SK-N-SH treated with all-trans-retinoic acid at 6 μM for 48 hours (cell line): ENCODE measurements around the gene DCTN3.

ENCODE experiments used
- ATAC-seq: fragments of 200-7000 bp; cut with Tn5 transposase; 3 replicates; pipeline ENCODE4 v1.9.1; 2020; ENCODE audit warnings: mild to moderate bottlenecking, moderate library complexity
- ARNTL ChIP-seq: fragments of 450-650 bp; formaldehyde crosslinking; IDR thresholded peaks from 2 replicates; pipeline ENCODE4 v1.5.0; 2020; ENCODE audit warnings: low read depth, mild to moderate bottlenecking, moderate library complexity, borderline replicate concordance
- CSDC2 ChIP-seq: fragments of 250-450 bp; sonication (Bioruptor Pico); IDR thresholded peaks from 2 replicates; pipeline ENCODE4 v1.5.0; 2020; ENCODE audit warnings: mild to moderate bottlenecking, moderate library complexity
- ESRRG ChIP-seq: fragments of 250-450 bp; sonication (Bioruptor Pico); IDR thresholded peaks from 2 replicates; pipeline ENCODE4 v1.6.1; 2021; ENCODE audit warnings: mild to moderate bottlenecking
- GLIS3 ChIP-seq: fragments of 250-450 bp; sonication (Bioruptor Pico); IDR thresholded peaks from 2 replicates; pipeline ENCODE4 v1.5.0; 2020; ENCODE audit warnings: mild to moderate bottlenecking, moderate library complexity
- ISL1 ChIP-seq: fragments of 250-450 bp; sonication (Bioruptor Pico); IDR thresholded peaks from 2 replicates; pipeline ENCODE4 v2.1.2; 2022; ENCODE audit warnings: mild to moderate bottlenecking, moderate library complexity
- OSR1 ChIP-seq: fragments of 250-450 bp; sonication (Bioruptor Pico); IDR thresholded peaks from 2 replicates; pipeline ENCODE4 v1.8.0; 2022; ENCODE audit warnings: moderate library complexity, mild to moderate bottlenecking, inconsistent platforms
- PPARA ChIP-seq: fragments of 250-450 bp; sonication (Bioruptor Pico); IDR thresholded peaks from 2 replicates; pipeline ENCODE4 v1.5.0; 2020; ENCODE audit warnings: mild to moderate bottlenecking, borderline replicate concordance
- RARB ChIP-seq: fragments of 250-450 bp; sonication (Bioruptor Pico); IDR thresholded peaks from 2 replicates; pipeline ENCODE4 v1.8.0; 2021; ENCODE audit warnings: mild to moderate bottlenecking, moderate library complexity
- SNAI2 ChIP-seq: fragments of 250-450 bp; sonication (Bioruptor Pico); IDR thresholded peaks from 2 replicates; pipeline ENCODE4 v1.5.0; 2020; ENCODE audit warnings: mild to moderate bottlenecking, moderate library complexity
- TCF4 ChIP-seq: fragments of 250-450 bp; sonication (Bioruptor Pico); IDR thresholded peaks from 2 replicates; pipeline ENCODE4 v1.8.0; 2021; ENCODE audit warnings: mild to moderate bottlenecking, moderate library complexity, borderline replicate concordance
- TOX ChIP-seq: fragments of 250-450 bp; sonication (Bioruptor Pico); IDR thresholded peaks from 2 replicates; pipeline ENCODE4 v1.8.0; 2021; ENCODE audit warnings: mild to moderate bottlenecking, moderate library complexity, borderline replicate concordance
- ZC3H10 ChIP-seq: fragments of 250-450 bp; sonication (Bioruptor Pico); IDR thresholded peaks from 2 replicates; pipeline ENCODE4 v1.5.1; 2021; ENCODE audit warnings: mild to moderate bottlenecking, moderate library complexity
- ZFP3 ChIP-seq: fragments of 250-450 bp; sonication (Bioruptor Pico); IDR thresholded peaks from 2 replicates; pipeline ENCODE4 v1.5.0; 2020; ENCODE audit warnings: mild to moderate bottlenecking, moderate library complexity
- ZFP30 ChIP-seq: fragments of 450-650 bp; formaldehyde crosslinking; IDR thresholded peaks from 2 replicates; pipeline ENCODE4 v1.5.0; 2022; ENCODE audit warnings: mild to moderate bottlenecking, moderate library complexity
- ZNF565 ChIP-seq: fragments of 450-650 bp; formaldehyde crosslinking; conservative IDR thresholded peaks from 2 replicates; pipeline ENCODE4 v1.5.0; 2020; ENCODE audit warnings: low read depth, mild to moderate bottlenecking, moderate library complexity
- ZNF70 ChIP-seq: fragments of 450-650 bp; formaldehyde crosslinking; IDR thresholded peaks from 2 replicates; pipeline ENCODE4 v1.5.0; 2020; ENCODE audit warnings: mild to moderate bottlenecking, moderate library complexity
- TF ChIP-seq, protein P1 (sequence below): fragments of 250-450 bp; sonication (Bioruptor Pico); IDR thresholded peaks from 2 replicates; pipeline ENCODE4 v1.5.0; 2020; ENCODE audit warnings: mild to moderate bottlenecking, moderate library complexity
- TF ChIP-seq, protein P2 (sequence below): fragments of 250-450 bp; sonication (Bioruptor Pico); IDR thresholded peaks from 2 replicates; pipeline ENCODE4 v1.5.1; 2021; ENCODE audit warnings: mild to moderate bottlenecking, moderate library complexity
- TF ChIP-seq, protein P3 (sequence below): fragments of 250-450 bp; sonication (Bioruptor Pico); IDR thresholded peaks from 2 replicates; pipeline ENCODE4 v1.8.0; 2021; ENCODE audit warnings: low read depth, mild to moderate bottlenecking, moderate library complexity, borderline replicate concordance
- TF ChIP-seq, protein P4 (sequence below): fragments of 250-450 bp; sonication (Bioruptor Pico); IDR thresholded peaks from 2 replicates; pipeline ENCODE4 v1.5.1; 2020; ENCODE audit warnings: low read depth, mild to moderate bottlenecking, moderate library complexity
- TF ChIP-seq, protein P5 (sequence below): fragments of 250-450 bp; sonication (Bioruptor Pico); IDR thresholded peaks from 2 replicates; pipeline ENCODE4 v1.8.0; 2020; ENCODE audit warnings: mild to moderate bottlenecking, moderate library complexity, borderline replicate concordance

Gene DCTN3

DNA sequence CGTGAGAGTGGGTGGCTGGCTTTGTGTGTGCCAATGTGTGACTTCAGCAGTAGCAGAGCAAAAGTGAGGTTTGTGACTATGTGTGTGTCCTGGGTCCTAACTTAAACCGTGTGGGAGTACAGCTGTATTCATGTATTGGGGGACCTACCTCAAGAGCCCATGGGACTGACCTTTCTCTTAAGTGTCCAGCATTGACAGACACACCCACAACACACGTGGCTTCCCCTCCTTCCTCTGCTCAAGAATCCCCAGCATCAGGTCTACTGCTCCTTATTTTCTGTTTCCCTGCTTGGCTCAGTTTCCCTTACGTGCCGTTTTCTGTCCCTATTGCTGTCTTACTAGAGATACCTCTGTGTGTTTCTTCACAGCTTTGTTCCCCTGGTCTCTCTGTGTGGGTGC, 32.3 kb upstream of the DCTN3 start:
- TF ChIP-seq GLIS3 (CRISPR knock-in tag) (no peak), CSDC2 (CRISPR knock-in tag) (no peak), ZNF565 (no peak), RARB (CRISPR knock-in tag) (no peak), ESRRG (CRISPR knock-in tag) (no peak)
- ATAC-seq = no peak

DNA sequence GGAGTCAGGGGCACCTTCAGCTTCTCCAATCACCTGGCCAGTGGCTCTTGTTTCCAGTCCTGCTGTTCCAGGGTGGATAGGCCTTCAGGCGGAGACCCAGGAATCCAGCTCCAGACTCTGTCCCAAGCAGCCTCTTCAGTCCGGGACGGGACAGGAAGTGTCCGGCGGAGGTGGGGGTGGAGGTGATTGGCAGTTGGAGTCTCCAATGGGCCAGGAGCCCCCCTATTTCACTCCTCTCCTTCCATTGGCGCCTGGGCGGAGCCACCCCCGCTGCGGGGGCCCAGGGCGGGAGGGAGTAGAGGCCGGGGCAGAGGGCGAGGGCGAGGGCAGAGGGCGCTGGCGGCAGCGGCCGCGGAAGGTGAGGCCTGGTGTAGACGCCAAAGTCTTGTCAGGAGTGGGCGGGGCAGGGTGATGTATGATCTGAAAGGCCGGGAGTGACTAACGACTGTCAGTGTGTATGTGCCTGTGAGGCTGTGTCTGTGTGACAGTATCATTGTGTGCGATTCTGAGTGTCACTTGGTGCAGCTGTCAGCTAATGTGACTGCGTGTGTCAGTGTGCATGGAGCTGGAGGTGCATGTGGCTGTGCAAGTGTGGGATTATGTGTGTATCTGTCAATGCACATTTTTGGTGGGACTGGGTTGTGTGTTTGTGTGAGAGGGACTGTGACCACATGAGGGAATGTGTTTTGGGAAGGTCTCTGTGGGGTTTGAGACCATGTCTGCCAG, 31.7 kb upstream of the DCTN3 start, which contains the start of gene IL11RA:
IL11RA (plus strand) TSS at position 310 of the 726 bp plus-strand sequence. CDS start 3,033 bp downstream, outside the sequence.
- no peak for TF ChIP-seq PPARA (CRISPR knock-in tag)
- no peak for TF ChIP-seq GLIS3 (CRISPR knock-in tag)
- TF ChIP-seq ZFP30 (CRISPR knock-in tag) = no peak
- no peak for TF ChIP-seq TOX (CRISPR knock-in tag)
- no peak for TF ChIP-seq ZNF70 (CRISPR knock-in tag)
- no peak for TF ChIP-seq ZC3H10 (CRISPR knock-in tag)
- TF ChIP-seq ZNF565 = no peak
- TF ChIP-seq CSDC2 (CRISPR knock-in tag) = no peak
- no peak for TF ChIP-seq ARNTL (CRISPR knock-in tag)
- TF ChIP-seq SNAI2 = no peak
- TF ChIP-seq RARB (CRISPR knock-in tag) = no peak
- TF ChIP-seq, protein P1, sequence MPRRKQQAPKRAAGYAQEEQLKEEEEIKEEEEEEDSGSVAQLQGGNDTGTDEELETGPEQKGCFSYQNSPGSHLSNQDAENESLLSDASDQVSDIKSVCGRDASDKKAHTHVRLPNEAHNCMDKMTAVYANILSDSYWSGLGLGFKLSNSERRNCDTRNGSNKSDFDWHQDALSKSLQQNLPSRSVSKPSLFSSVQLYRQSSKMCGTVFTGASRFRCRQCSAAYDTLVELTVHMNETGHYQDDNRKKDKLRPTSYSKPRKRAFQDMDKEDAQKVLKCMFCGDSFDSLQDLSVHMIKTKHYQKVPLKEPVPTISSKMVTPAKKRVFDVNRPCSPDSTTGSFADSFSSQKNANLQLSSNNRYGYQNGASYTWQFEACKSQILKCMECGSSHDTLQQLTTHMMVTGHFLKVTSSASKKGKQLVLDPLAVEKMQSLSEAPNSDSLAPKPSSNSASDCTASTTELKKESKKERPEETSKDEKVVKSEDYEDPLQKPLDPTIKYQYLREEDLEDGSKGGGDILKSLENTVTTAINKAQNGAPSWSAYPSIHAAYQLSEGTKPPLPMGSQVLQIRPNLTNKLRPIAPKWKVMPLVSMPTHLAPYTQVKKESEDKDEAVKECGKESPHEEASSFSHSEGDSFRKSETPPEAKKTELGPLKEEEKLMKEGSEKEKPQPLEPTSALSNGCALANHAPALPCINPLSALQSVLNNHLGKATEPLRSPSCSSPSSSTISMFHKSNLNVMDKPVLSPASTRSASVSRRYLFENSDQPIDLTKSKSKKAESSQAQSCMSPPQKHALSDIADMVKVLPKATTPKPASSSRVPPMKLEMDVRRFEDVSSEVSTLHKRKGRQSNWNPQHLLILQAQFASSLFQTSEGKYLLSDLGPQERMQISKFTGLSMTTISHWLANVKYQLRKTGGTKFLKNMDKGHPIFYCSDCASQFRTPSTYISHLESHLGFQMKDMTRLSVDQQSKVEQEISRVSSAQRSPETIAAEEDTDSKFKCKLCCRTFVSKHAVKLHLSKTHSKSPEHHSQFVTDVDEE (CRISPR knock-in tag) = no peak
- no peak for TF ChIP-seq TCF4 (CRISPR knock-in tag)
- TF ChIP-seq OSR1 (CRISPR knock-in tag) = no peak
- TF ChIP-seq ISL1 = no peak
- TF ChIP-seq, all 23 proteins: peak for 0
- no peak for ATAC-seq

DNA sequence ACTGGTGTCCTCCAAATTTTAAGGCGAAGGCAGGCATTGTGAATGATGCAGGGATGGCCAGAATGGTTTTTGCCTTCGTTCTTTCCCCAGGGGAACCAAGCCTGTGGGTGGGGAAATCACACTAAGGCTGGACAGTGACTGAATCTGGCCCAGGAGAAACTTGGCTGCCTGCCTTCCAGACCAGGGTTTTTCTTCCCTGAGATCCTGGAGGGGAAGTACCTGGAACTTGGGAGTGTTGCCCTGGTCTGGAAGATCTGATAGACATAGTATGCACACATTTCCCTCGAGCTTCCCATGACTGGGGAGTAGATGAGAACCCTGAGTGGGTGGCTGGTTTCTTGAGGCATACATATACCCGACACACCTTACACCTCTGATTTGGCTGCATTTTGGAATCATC, 31.0 kb upstream of the DCTN3 start:
- TF ChIP-seq ISL1 (no peak), ZFP3 (no peak), ZNF70 (CRISPR knock-in tag) (no peak)
- TF ChIP-seq, protein P1 (CRISPR knock-in tag) = no peak
- TF ChIP-seq, protein P2, sequence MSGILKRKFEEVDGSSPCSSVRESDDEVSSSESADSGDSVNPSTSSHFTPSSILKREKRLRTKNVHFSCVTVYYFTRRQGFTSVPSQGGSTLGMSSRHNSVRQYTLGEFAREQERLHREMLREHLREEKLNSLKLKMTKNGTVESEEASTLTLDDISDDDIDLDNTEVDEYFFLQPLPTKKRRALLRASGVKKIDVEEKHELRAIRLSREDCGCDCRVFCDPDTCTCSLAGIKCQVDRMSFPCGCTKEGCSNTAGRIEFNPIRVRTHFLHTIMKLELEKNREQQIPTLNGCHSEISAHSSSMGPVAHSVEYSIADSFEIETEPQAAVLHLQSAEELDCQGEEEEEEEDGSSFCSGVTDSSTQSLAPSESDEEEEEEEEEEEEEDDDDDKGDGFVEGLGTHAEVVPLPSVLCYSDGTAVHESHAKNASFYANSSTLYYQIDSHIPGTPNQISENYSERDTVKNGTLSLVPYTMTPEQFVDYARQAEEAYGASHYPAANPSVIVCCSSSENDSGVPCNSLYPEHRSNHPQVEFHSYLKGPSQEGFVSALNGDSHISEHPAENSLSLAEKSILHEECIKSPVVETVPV = no peak
- TF ChIP-seq, all 23 proteins: peak for 0
- ATAC-seq = no peak

DNA sequence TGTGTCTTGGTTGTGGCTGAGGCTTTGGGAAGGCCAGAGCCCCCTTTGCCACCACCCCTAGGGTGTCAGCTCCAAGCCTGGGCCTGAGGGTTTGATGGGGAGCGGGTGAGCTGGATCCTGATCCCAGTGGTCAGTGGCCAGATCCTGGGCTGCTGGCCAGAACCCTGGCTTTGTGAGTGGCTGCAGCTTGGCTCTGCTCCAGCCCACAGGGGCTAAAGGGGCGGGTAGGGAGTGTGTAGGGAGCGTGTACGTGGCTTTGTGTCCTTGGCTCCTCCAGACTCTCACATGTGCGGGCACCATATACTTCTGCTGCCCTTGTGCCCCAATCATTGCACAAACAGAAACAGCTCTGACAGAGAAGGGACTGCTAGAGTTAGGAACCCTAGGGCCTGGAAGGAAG, 30.5 kb upstream of the DCTN3 start:
- 0 out of 2 replicates have a peak, but pooled peaks have one; percentile 13 for TF ChIP-seq TCF4 (CRISPR knock-in tag)
- TF ChIP-seq ZFP3 = no peak
- TF ChIP-seq, all 23 proteins: peak for 1
- no peak for ATAC-seq

DNA sequence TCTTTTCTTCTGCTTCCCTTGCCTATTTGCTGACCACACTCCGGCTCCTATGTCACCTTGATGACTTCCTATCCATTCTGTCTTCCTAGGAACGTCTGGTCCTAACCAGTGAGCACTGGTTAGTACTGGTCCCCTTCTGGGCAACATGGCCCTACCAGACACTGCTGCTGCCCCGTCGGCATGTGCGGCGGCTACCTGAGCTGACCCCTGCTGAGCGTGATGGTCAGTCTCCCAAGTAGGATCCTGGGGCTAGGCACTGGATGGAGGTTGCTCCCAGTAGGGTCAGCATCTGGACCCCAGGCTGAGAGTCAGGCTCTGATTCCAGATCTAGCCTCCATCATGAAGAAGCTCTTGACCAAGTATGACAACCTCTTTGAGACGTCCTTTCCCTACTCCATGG, 28.4 kb upstream of the DCTN3 start:
- ATAC-seq = no peak
- TF ChIP-seq CSDC2 (CRISPR knock-in tag) = no peak
- no peak for TF ChIP-seq TOX (CRISPR knock-in tag)
- no peak for TF ChIP-seq OSR1 (CRISPR knock-in tag)
- TF ChIP-seq GLIS3 (CRISPR knock-in tag) = no peak
- no peak for TF ChIP-seq ZFP30 (CRISPR knock-in tag)
- TF ChIP-seq, protein P3, sequence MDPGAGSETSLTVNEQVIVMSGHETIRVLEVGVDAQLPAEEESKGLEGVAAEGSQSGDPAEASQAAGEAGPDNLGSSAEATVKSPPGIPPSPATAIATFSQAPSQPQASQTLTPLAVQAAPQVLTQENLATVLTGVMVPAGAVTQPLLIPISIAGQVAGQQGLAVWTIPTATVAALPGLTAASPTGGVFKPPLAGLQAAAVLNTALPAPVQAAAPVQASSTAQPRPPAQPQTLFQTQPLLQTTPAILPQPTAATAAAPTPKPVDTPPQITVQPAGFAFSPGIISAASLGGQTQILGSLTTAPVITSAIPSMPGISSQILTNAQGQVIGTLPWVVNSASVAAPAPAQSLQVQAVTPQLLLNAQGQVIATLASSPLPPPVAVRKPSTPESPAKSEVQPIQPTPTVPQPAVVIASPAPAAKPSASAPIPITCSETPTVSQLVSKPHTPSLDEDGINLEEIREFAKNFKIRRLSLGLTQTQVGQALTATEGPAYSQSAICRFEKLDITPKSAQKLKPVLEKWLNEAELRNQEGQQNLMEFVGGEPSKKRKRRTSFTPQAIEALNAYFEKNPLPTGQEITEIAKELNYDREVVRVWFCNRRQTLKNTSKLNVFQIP (CRISPR knock-in tag) = no peak
- TF ChIP-seq ZNF565 = no peak
- TF ChIP-seq PPARA (CRISPR knock-in tag) = no peak
- TF ChIP-seq ESRRG (CRISPR knock-in tag) = no peak
- TF ChIP-seq, protein P4, sequence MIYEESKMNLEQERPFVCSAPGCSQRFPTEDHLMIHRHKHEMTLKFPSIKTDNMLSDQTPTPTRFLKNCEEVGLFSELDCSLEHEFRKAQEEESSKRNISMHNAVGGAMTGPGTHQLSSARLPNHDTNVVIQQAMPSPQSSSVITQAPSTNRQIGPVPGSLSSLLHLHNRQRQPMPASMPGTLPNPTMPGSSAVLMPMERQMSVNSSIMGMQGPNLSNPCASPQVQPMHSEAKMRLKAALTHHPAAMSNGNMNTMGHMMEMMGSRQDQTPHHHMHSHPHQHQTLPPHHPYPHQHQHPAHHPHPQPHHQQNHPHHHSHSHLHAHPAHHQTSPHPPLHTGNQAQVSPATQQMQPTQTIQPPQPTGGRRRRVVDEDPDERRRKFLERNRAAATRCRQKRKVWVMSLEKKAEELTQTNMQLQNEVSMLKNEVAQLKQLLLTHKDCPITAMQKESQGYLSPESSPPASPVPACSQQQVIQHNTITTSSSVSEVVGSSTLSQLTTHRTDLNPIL = no peak
- no peak for TF ChIP-seq ZFP3
- TF ChIP-seq, protein P5, sequence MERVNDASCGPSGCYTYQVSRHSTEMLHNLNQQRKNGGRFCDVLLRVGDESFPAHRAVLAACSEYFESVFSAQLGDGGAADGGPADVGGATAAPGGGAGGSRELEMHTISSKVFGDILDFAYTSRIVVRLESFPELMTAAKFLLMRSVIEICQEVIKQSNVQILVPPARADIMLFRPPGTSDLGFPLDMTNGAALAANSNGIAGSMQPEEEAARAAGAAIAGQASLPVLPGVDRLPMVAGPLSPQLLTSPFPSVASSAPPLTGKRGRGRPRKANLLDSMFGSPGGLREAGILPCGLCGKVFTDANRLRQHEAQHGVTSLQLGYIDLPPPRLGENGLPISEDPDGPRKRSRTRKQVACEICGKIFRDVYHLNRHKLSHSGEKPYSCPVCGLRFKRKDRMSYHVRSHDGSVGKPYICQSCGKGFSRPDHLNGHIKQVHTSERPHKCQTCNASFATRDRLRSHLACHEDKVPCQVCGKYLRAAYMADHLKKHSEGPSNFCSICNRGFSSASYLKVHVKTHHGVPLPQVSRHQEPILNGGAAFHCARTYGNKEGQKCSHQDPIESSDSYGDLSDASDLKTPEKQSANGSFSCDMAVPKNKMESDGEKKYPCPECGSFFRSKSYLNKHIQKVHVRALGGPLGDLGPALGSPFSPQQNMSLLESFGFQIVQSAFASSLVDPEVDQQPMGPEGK (CRISPR knock-in tag) = no peak
- no peak for TF ChIP-seq RARB (CRISPR knock-in tag)
- TF ChIP-seq SNAI2 = no peak
